Osteoblast (primary cell): ENCODE measurements around the gene IL31. TPM values are rescaled to one million over a fixed set of nuclear protein-coding genes. Genes with fewer than 3 reads are reported as not detected.
A peak's percentile ranks its signal among the peaks of the same experiment; 100 is the strongest.

Experiments used
- DNase-seq: peaks from one replicate; pipeline ENCODE4 v3.0.0; 2011; ENCODE audit warnings: low spot score, mixed read lengths; ENCODE audit not compliant: insufficient read length; ENCODE audit errors: missing footprints
- H2AFZ ChIP-seq: 2 replicates; pipeline ENCODE4 v1.6.0; 2011; ENCODE audit warnings: mild to moderate bottlenecking, low read length
- H3K27ac ChIP-seq: 2 replicates; pipeline ENCODE4 v1.5.1; 2011; ENCODE audit warnings: mild to moderate bottlenecking, low read depth, low read length, moderate library complexity
- H3K27me3 ChIP-seq: 2 replicates; pipeline ENCODE4 v1.6.0; 2012; ENCODE audit warnings: mild to moderate bottlenecking, control low read depth, inconsistent platforms, low read length, moderate library complexity; ENCODE audit not compliant: insufficient read depth
- H3K36me3 ChIP-seq: 2 replicates; pipeline ENCODE4 v1.5.1; 2011; ENCODE audit warnings: mild to moderate bottlenecking, low read length, control low read depth, moderate library complexity; ENCODE audit not compliant: insufficient read depth
- H3K4me1 ChIP-seq: 2 replicates; pipeline ENCODE4 v1.5.1; 2011; ENCODE audit warnings: mild to moderate bottlenecking, low read length, control low read depth, moderate library complexity; ENCODE audit not compliant: insufficient read depth
- H3K4me2 ChIP-seq: 2 replicates; pipeline ENCODE4 v1.6.0; 2011; ENCODE audit warnings: mild to moderate bottlenecking, low read length; ENCODE audit not compliant: insufficient read depth
- H3K4me3 ChIP-seq: fragments of 200-600 bp; sonication (generic); 3 replicates; pipeline ENCODE4 v1.5.1; 2012; ENCODE audit warnings: mild to moderate bottlenecking, low read length, inconsistent platforms; ENCODE audit not compliant: insufficient read depth
- H3K79me2 ChIP-seq: 2 replicates; pipeline ENCODE4 v1.6.0; 2012; ENCODE audit warnings: mild to moderate bottlenecking, low read length, control low read depth, inconsistent platforms; ENCODE audit not compliant: insufficient read depth
- H3K9me3 ChIP-seq: 2 replicates; pipeline ENCODE4 v1.5.1; 2011; ENCODE audit warnings: low read depth, low read length, control low read depth
- H4K20me1 ChIP-seq: 2 replicates; pipeline ENCODE4 v1.6.0; 2012; ENCODE audit warnings: mild to moderate bottlenecking, low read length, control low read depth; ENCODE audit not compliant: insufficient read depth
- small RNA-seq: library from RNA; depleted of rRNA; stranded (forward); fragments of <200 nt; gene quantifications from one replicate; pipeline ENCODE3, GENCODE V24; 2012
- total RNA-seq: library from RNA; depleted of rRNA; stranded (reverse); fragments of >200 nt; gene quantifications from 2 replicates; pipeline ENCODE4 v1.2.3, GENCODE V29; 2012
- TF ChIP-seq, protein P1 (sequence below): IDR thresholded peaks from 2 replicates; pipeline ENCODE4 v1.5.1; 2011; ENCODE audit warnings: mild to moderate bottlenecking, low read depth, low read length, moderate library complexity; ENCODE audit errors: extremely low read depth

Gene IL31
- total RNA-seq, 1 donor: not detected

DNA sequence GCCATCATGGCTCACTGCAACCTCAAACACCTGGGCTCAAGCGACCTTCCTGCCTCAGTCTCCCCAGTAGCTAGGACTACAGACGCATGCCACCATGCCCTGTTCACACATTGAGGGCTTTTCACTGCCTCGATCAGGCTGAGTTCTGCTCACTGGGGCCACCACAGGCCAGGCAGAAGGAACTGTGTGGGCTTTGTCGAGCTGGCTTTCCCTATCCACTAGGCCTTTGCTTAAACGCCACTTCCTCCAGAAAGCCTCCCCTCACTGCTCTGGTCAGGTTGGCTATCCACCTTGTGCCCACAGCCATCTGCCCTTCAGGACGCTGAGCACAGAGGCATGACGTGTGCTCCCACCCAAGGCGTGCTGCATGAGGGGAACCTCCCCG, 50.3 kb downstream of the IL31 start:
- H3K4me1 ChIP-seq: peaks cover 11% of the 10 kb centered on the region
- H4K20me1 ChIP-seq: peaks cover 24% of the 10 kb centered on the region
- no peak overlapping the region for H2AFZ ChIP-seq
- H3K4me2 ChIP-seq: no peak overlapping the region
- no peaks in the 10 kb centered on the region for H3K27me3 ChIP-seq
- DNase-seq: peak; percentile 50
- peak overlapping the region; percentile 61 for H3K27ac ChIP-seq
- H3K4me3 ChIP-seq: no peak overlapping the region
- TF ChIP-seq, protein P1, sequence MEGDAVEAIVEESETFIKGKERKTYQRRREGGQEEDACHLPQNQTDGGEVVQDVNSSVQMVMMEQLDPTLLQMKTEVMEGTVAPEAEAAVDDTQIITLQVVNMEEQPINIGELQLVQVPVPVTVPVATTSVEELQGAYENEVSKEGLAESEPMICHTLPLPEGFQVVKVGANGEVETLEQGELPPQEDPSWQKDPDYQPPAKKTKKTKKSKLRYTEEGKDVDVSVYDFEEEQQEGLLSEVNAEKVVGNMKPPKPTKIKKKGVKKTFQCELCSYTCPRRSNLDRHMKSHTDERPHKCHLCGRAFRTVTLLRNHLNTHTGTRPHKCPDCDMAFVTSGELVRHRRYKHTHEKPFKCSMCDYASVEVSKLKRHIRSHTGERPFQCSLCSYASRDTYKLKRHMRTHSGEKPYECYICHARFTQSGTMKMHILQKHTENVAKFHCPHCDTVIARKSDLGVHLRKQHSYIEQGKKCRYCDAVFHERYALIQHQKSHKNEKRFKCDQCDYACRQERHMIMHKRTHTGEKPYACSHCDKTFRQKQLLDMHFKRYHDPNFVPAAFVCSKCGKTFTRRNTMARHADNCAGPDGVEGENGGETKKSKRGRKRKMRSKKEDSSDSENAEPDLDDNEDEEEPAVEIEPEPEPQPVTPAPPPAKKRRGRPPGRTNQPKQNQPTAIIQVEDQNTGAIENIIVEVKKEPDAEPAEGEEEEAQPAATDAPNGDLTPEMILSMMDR: no peak
- H3K36me3 ChIP-seq: peaks cover 15% of the 10 kb centered on the region
- peaks cover 72% of the 10 kb centered on the region for H3K79me2 ChIP-seq
- no peaks in the 10 kb centered on the region for H3K9me3 ChIP-seq

DNA sequence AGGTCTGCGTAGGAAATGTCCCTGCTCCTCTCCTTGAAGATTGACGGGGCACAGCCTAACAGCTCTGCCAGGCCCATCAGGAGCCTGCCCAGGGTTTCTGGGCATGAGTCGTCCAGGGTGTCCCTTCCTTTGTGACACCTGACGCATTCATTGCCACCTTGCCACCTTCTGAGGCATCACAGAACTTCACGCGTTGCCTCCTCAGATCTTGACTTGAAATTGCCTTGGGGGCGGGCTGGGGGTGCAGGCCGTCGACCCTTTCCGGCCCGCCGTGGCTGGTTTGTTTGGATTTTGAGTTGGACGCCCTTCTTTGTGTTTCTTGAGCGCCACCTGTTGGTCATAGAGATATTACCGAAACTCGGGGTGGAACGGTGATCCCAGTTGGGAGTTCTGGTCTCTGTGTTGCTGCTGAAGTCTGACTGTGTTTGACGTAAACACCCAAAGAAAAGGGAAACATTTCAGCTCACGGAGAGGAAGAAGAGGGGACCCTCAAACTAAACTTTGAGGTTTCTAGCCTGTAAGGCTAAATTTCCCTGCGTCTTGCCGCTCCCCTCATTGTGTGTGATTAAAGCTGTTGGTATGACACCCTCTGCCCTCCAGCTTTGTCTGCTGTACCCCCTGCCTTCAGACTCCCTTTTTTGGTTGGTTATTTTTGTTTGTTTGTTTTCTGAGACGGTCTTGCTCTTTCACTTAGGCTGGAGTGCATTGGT, 50.8 kb downstream of the IL31 start:
- Histone ChIP-seq H3K4me2 (peak overlapping the region; percentile 74), H3K4me3 (peak overlapping the region; percentile 55), H4K20me1 (peaks cover 24% of the 10 kb centered on the region), H3K27ac (peak overlapping the region; percentile 61), H2AFZ (peak overlapping the region; percentile 65), H3K79me2 (peaks cover 74% of the 10 kb centered on the region), H3K36me3 (peaks cover 9% of the 10 kb centered on the region), H3K27me3 (no peaks in the 10 kb centered on the region), H3K9me3 (no peaks in the 10 kb centered on the region), H3K4me1 (peaks cover 11% of the 10 kb centered on the region)
- peak; percentile 96 for DNase-seq
- TF ChIP-seq, protein P1: peak; percentile 70

Small RNAs within 50 kb of the gene (small RNA-seq; reads per million reads assigned to genes)
- gene DIABLO: not detected

Other genes starting within 250 kb of the IL31 start
- 4.4 and 4.7 TPM in 2 replicates for gene BCL7A, start 152.3 kb downstream of the IL31 start, total RNA-seq
- 12.7 and 14.1 TPM in 2 replicates for gene MLXIP, start 95.5 kb downstream of the IL31 start, total RNA-seq
- 1.8 and 2.9 TPM in 2 replicates for gene LRRC43, start 8.9 kb upstream of the IL31 start, total RNA-seq
- not detected in 2 replicates for gene B3GNT4, start 29.5 kb upstream of the IL31 start, total RNA-seq
- 53.6 and 64.4 TPM in 2 replicates for gene DIABLO, start 51.8 kb upstream of the IL31 start, total RNA-seq
- 18.5 and 20.0 TPM in 2 replicates for gene VPS33A, start 92.3 kb upstream of the IL31 start, total RNA-seq
- 90.8 and 103 TPM in 2 replicates for gene CLIP1, start 248.4 kb upstream of the IL31 start, total RNA-seq